NCI-H748 (cell line): ENCODE measurements around the gene CALCB.

ENCODE experiments used
- DNase-seq: peaks from one replicate; lab custom pipeline; 2025; ENCODE audit not compliant: unreplicated experiment; lab: John Stamatoyannopoulos, UW

CALCB gene

DNA sequence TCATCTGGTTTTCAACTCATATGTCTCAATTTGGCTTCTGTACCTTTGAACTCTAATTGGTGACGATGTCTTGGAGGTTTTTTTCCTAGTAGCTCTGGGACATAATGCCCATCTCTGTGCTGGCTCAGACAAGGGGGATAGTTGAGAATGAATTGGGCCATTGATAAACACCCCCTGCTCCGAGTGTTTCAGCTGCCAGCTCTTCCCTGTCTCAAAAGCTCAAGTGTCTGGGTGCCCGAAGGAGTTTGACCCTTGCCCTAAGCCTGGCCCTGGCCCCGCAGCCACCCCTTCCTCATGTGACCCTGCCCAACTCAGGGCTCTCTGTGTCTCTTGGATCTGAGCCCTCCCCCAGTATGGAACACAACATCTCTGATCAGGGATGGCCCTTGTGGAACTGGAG lies 44.4 kb downstream of the CALCB start:
- DNase-seq = no peak

GRCh38 chr11:15118431-15118830 lies 45.0 kb downstream of the CALCB start:
- no peak for DNase-seq

DNA sequence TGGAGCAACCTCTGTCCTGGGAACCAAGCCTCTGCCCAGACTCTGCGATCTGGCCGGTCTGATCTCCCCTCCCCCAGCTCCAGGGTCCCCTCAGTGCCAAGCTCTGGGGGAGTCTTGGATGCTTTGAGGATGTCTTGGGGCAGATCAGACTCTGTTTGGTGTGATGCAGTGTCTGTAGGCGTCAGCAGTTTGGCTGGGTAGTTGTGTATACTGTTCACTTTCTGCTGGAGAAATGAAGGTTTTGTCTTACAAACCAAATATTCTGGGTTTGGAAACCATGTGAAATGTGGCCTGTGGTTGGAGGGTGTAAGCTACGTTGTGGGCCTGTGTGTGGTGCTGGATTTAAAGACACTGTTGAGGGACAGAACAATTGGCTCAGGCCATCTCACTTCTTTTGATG lies 46.0 kb downstream of the CALCB start:
- no peak for DNase-seq

- DNase-seq = no peak
These were observed 46.4 kb downstream of the CALCB start for GRCh38 chr11:15119826-15120225.

GRCh38 chr11:15123849-15124248 lies 50.5 kb downstream of the CALCB start:
- no peak for DNase-seq

DNA sequence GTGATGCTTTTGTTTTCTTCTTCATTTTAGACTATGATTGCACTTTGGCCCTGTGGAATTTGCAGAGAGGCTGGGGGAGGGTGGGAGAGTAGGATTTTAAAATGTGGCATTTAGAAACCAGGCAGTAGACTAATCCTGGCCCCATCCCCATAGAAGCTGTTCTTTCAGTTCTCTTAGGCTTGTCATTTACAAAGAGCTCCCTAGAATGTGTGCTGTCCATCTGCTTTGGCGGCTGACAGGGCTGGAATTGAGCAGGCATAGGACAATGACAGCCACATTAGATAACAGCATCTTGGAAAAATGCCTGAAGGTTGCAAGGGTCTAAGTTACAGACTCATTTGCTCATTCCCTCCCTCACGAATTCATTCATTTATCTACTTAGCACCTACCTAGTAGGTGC lies 51.1 kb downstream of the CALCB start:
- DNase-seq = no peak

GRCh38 chr11:15127341-15127740 lies 53.9 kb downstream of the CALCB start:
- no peak for DNase-seq
